ENCODE results near the gene NAPA.

- no peak for TF ChIP-seq CTCF (IDR thresholded peaks at IDR 0.05)
- TF ChIP-seq POLR2A (IDR thresholded peaks at IDR 0.05) = no peak
These were observed 3.3 kb upstream of the NAPA start for GRCh38 chr19:47518139-47518538.

Measured in thyroid gland (tissue), 4 donors.